Activated B cell treated with CpG ODN at 0.5 μM for 24 hours (primary cell): ENCODE measurements around the gene EDNRB. TPM values are rescaled to one million over a fixed set of nuclear protein-coding genes. Genes with fewer than 3 reads are reported as not detected.
"Not testable (repeated sequence)": the region's sequence is repeated elsewhere in the genome, so short reads cannot be mapped to it uniquely, and the experiment has no call there.

Source experiments
- ATAC-seq: fragments of 200-7000 bp; cut with Tn5 transposase; one replicate; pipeline ENCODE4 v1.10.0; 2021; ENCODE audit warnings: low read depth, mild to moderate bottlenecking, moderate library complexity
- CTCF ChIA-PET: fragments of 350-600 bp; sonication (Branson Sonifier 250); formaldehyde crosslinking; loops from one replicate; lab custom pipeline; 2021; ENCODE audit warnings: antibody characterized with exemption; lab: Charles Lee
- POLR2A ChIA-PET: fragments of 350-600 bp; sonication (Branson Sonifier 250); formaldehyde crosslinking; loops from one replicate; lab custom pipeline; 2021; ENCODE audit warnings: antibody characterized with exemption; lab: Charles Lee
- DNase-seq: peaks from one replicate; pipeline ENCODE4 v3.0.0; 2022
- H3K27ac Mint-ChIP-seq: one replicate; pipeline ENCODE4 v1.8.0; 2020; ENCODE audit warnings: mixed read lengths
- H3K27me3 Mint-ChIP-seq: one replicate; pipeline ENCODE4 v1.8.0; 2021; ENCODE audit warnings: mixed read lengths
- H3K36me3 Mint-ChIP-seq: one replicate; pipeline ENCODE4 v1.8.0; 2021; ENCODE audit warnings: low read depth, mixed read lengths
- H3K4me1 Mint-ChIP-seq: one replicate; pipeline ENCODE4 v1.8.0; 2021; ENCODE audit warnings: mixed read lengths
- H3K4me3 Mint-ChIP-seq: one replicate; pipeline ENCODE4 v1.8.0; 2020; ENCODE audit warnings: mild to moderate bottlenecking, mixed read lengths
- H3K9me3 Mint-ChIP-seq: one replicate; pipeline ENCODE4 v1.8.0; 2020; ENCODE audit warnings: mixed read lengths
- CTCF ChIP-seq: fragments of 200-600 bp; IDR thresholded peaks from one replicate; pipeline ENCODE4 v1.8.0; 2022; ENCODE audit warnings: antibody characterized with exemption, mild to moderate bottlenecking
- intact Hi-C: fragments of 100-400 bp; cut with micrococcal nuclease; formaldehyde crosslinking; loops from one replicate; pipeline ENCODE4 v1.15.1; 2024
- total RNA-seq: library from RNA; stranded (reverse); gene quantifications from 2 replicates; pipeline ENCODE4 v1.2.3, GENCODE V29; 2022

The EDNRB gene
- not detected in 2 replicates for total RNA-seq

GRCh38 chr13:77918391-77919245 is at the start of gene EDNRB:
Gene EDNRB (minus strand): TSS chr13:77918831. CDS start chr13:77918573, 258 bp downstream.
- no peak within 1 kb of the TSS for H3K27ac Mint-ChIP-seq
- peaks cover 8% of the 10 kb centered on the region for H3K27me3 Mint-ChIP-seq
- H3K4me1 Mint-ChIP-seq = no peaks in the 10 kb centered on the region
- POLR2A ChIA-PET = no interaction called here
- H3K4me3 Mint-ChIP-seq = no peak within 1 kb of the TSS
- TF ChIP-seq CTCF = no peak
- no peaks in the 10 kb centered on the region for H3K9me3 Mint-ChIP-seq
- CTCF ChIA-PET = interaction anchor here (1.0 kb wide), 1 partner anchor 203 kb away, joined by 3 read pairs; no protein-coding TSS in a partner anchor
- intact Hi-C loops = no loop called here
- no peaks in the 10 kb centered on the region for H3K36me3 Mint-ChIP-seq
- DNase-seq (no peak), ATAC-seq (no peak)

- no peaks in the 10 kb centered on the region for H3K4me1 Mint-ChIP-seq
- TF ChIP-seq CTCF = no peak
- DNase-seq (no peak), ATAC-seq (no peak)
- H3K4me3 Mint-ChIP-seq = no peak overlapping the region
- H3K36me3 Mint-ChIP-seq = no peaks in the 10 kb centered on the region
- H3K27me3 Mint-ChIP-seq = no peaks in the 10 kb centered on the region
- CTCF ChIA-PET = no interaction called here
- intact Hi-C loops = no loop called here
- H3K27ac Mint-ChIP-seq = no peak overlapping the region
- POLR2A ChIA-PET = no interaction called here
- H3K9me3 Mint-ChIP-seq = no peaks in the 10 kb centered on the region
These were observed 48.0 kb upstream of the EDNRB start for GRCh38 chr13:77966671-77967070.

GRCh38 chr13:77952737-77953136 is 34.1 kb upstream of the EDNRB start:
- Mint-ChIP-seq H3K4me3 (no peak overlapping the region), H3K4me1 (no peaks in the 10 kb centered on the region), H3K27me3 (peaks cover 4% of the 10 kb centered on the region), H3K36me3 (no peaks in the 10 kb centered on the region), H3K27ac (no peak overlapping the region), H3K9me3 (no peaks in the 10 kb centered on the region)
- TF ChIP-seq CTCF = no peak
- ATAC-seq (no peak), DNase-seq (no peak)
- POLR2A ChIA-PET = no interaction called here
- intact Hi-C loops = no loop called here
- CTCF ChIA-PET = no interaction called here

GRCh38 chr13:77952276-77952675 is 33.6 kb upstream of the EDNRB start:
- ChIA-PET CTCF (no interaction called here), POLR2A (no interaction called here)
- Mint-ChIP-seq H3K36me3 (no peaks in the 10 kb centered on the region), H3K4me1 (no peaks in the 10 kb centered on the region), H3K4me3 (no peak overlapping the region), H3K27me3 (peaks cover 4% of the 10 kb centered on the region), H3K27ac (no peak overlapping the region), H3K9me3 (no peaks in the 10 kb centered on the region)
- TF ChIP-seq CTCF = no peak
- ATAC-seq (no peak), DNase-seq (no peak)
- intact Hi-C loops = no loop called here

GRCh38 chr13:77946522-77946921 is 27.9 kb upstream of the EDNRB start:
- H3K4me3 Mint-ChIP-seq = no peak overlapping the region
- DNase-seq (no peak), ATAC-seq (no peak)
- ChIA-PET CTCF (no interaction called here), POLR2A (no interaction called here)
- no peaks in the 10 kb centered on the region for H3K36me3 Mint-ChIP-seq
- peaks cover 4% of the 10 kb centered on the region for H3K27me3 Mint-ChIP-seq
- no peak overlapping the region for H3K27ac Mint-ChIP-seq
- H3K4me1 Mint-ChIP-seq = no peaks in the 10 kb centered on the region
- no peaks in the 10 kb centered on the region for H3K9me3 Mint-ChIP-seq
- TF ChIP-seq CTCF = no peak
- intact Hi-C loops = no loop called here

- ATAC-seq, CTCF ChIA-PET, POLR2A ChIA-PET, H3K36me3 Mint-ChIP-seq, intact Hi-C loops, H3K27me3 Mint-ChIP-seq, H3K27ac Mint-ChIP-seq, H3K4me1 Mint-ChIP-seq, H3K9me3 Mint-ChIP-seq, H3K4me3 Mint-ChIP-seq, DNase-seq: not testable (repeated sequence)
These were observed 16.4 kb upstream of the EDNRB start for GRCh38 chr13:77935063-77935462.
